ENCODE results near the gene MED15. TPM values are rescaled to one million over a fixed set of nuclear protein-coding genes. Genes with fewer than 3 reads are reported as not detected.

The MED15 gene
- polyA plus RNA-seq, 1 experiment: 17.3 TPM

- no peak for TF ChIP-seq CTCF (IDR thresholded peaks at IDR 0.05; ENCODE audit: low read depth, low read length)
- CTCF ChIA-PET: interaction anchor here (1.2 kb wide), 1 partner anchor 67 kb away, joined by 16 read pairs; no protein-coding TSS in a partner anchor
- POLR2A ChIA-PET: no interaction called here
- DNase-seq (ENCODE audit: low read depth, low spot score): no peak
- Histone ChIP-seq H3K4me3 (ENCODE audit: low read depth, low read length) (no peak overlapping the region), H3K9me3 (ENCODE audit: control insufficient read depth, insufficient read depth, low read length) (no peaks in the 10 kb centered on the region), H3K27me3 (ENCODE audit: control insufficient read depth, insufficient read depth, low read length) (no peaks in the 10 kb centered on the region), H3K27ac (ENCODE audit: low read depth, low read length) (no peak overlapping the region)
Measured at GRCh38 chr22:20484948-20485683, 22.3 kb upstream of the MED15 start.

GRCh38 chr22:20486229-20486628 lies 21.2 kb upstream of the MED15 start:
- no peaks in the 10 kb centered on the region for H3K27me3 ChIP-seq (ENCODE audit: control insufficient read depth, insufficient read depth, low read length)
- ChIA-PET CTCF (no interaction called here), POLR2A (interaction anchor here (0.7 kb wide), 1 partner anchor 29 kb away, joined by 4 read pairs; no protein-coding TSS in a partner anchor)
- no peak overlapping the region for H3K27ac ChIP-seq (ENCODE audit: low read depth, low read length)
- H3K9me3 ChIP-seq (ENCODE audit: control insufficient read depth, insufficient read depth, low read length): no peaks in the 10 kb centered on the region
- no peak for DNase-seq (ENCODE audit: low read depth, low spot score)
- no peak overlapping the region for H3K4me3 ChIP-seq (ENCODE audit: low read depth, low read length)
- no peak for TF ChIP-seq CTCF (IDR thresholded peaks at IDR 0.05; ENCODE audit: low read depth, low read length)

GRCh38 chr22:20487715-20488114 lies 19.7 kb upstream of the MED15 start:
- TF ChIP-seq CTCF (IDR thresholded peaks at IDR 0.05; ENCODE audit: low read depth, low read length): no peak
- no peak for DNase-seq (ENCODE audit: low read depth, low spot score)
- POLR2A ChIA-PET: no interaction called here
- Histone ChIP-seq H3K27ac (ENCODE audit: low read depth, low read length) (no peak overlapping the region), H3K27me3 (ENCODE audit: control insufficient read depth, insufficient read depth, low read length) (no peaks in the 10 kb centered on the region), H3K4me3 (ENCODE audit: low read depth, low read length) (no peak overlapping the region), H3K9me3 (ENCODE audit: control insufficient read depth, insufficient read depth, low read length) (no peaks in the 10 kb centered on the region)
- CTCF ChIA-PET: no interaction called here

- ChIA-PET POLR2A (no interaction called here), CTCF (no interaction called here)
- H3K27ac ChIP-seq (ENCODE audit: low read depth, low read length): no peak overlapping the region
- H3K4me3 ChIP-seq (ENCODE audit: low read depth, low read length): no peak overlapping the region
- H3K9me3 ChIP-seq (ENCODE audit: control insufficient read depth, insufficient read depth, low read length): no peaks in the 10 kb centered on the region
- no peak for TF ChIP-seq CTCF (IDR thresholded peaks at IDR 0.05; ENCODE audit: low read depth, low read length)
- no peak for DNase-seq (ENCODE audit: low read depth, low spot score)
- H3K27me3 ChIP-seq (ENCODE audit: control insufficient read depth, insufficient read depth, low read length): no peaks in the 10 kb centered on the region
Measured at GRCh38 chr22:20488946-20489345, 18.5 kb upstream of the MED15 start.

GRCh38 chr22:20490183-20490940 lies 17.0 kb upstream of the MED15 start:
- no peak for TF ChIP-seq CTCF (IDR thresholded peaks at IDR 0.05; ENCODE audit: low read depth, low read length)
- Histone ChIP-seq H3K4me3 (ENCODE audit: low read depth, low read length) (no peak overlapping the region), H3K27me3 (ENCODE audit: control insufficient read depth, insufficient read depth, low read length) (no peaks in the 10 kb centered on the region), H3K9me3 (ENCODE audit: control insufficient read depth, insufficient read depth, low read length) (no peaks in the 10 kb centered on the region), H3K27ac (ENCODE audit: low read depth, low read length) (no peak overlapping the region)
- no peak for DNase-seq (ENCODE audit: low read depth, low spot score)
- ChIA-PET CTCF (no interaction called here), POLR2A (no interaction called here)
